SU-DHL-6 (cell line): ENCODE data around the gene INSC.

ENCODE experiments used
- CTCF ChIP-seq: fragments of 200-600 bp; sonication (generic); IDR thresholded peaks from one replicate; pipeline ENCODE4 v1.5.1; 2017; ENCODE audit warnings: antibody characterized with exemption, mild to moderate bottlenecking, low read length, moderate library complexity; ENCODE audit not compliant: insufficient read depth, poor library complexity, severe bottlenecking
- EZH2phosphoT487 ChIP-seq: fragments of 200-600 bp; sonication (generic), shearing (Covaris generic); conservative IDR thresholded peaks from 2 replicates; pipeline ENCODE4 v1.6.1; 2018; ENCODE audit warnings: mild to moderate bottlenecking, antibody characterized with exemption, low read length, moderate library complexity, mixed read lengths

DNA sequence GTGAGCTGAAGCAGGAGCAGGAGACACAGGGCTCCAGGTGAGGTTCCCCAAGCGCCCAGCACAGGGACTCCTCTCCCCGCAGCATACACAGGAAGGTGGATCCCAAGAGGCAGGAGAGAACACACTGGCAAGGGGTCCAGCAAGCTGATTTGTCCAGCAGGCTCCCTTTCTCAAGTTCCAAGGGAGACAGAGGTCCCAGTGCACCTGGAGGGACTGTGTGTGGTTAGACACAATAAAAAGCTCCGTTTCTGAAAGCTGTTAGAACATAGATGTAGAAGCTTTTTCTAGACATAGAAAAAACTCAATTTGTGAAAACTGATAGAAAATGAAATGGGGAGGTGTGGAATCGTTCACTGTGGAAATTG, 39.6 kb upstream of the INSC start:
- TF ChIP-seq EZH2phosphoT487 (no peak), CTCF (no peak)
